Measurements from ENCODE around the gene CSKMT.
"Not testable (repeated sequence)": the region's sequence is repeated elsewhere in the genome, so short reads cannot be mapped to it uniquely, and the experiment has no call there.

CSKMT gene

GRCh38 chr11:62646825-62647608, 18.1 kb upstream of the CSKMT start:
- H3K4me3 ChIP-seq (ENCODE audit: low read depth, low read length): peak overlapping the region; percentile 25
- DNase-seq (ENCODE audit: low read depth): no peak
- TF ChIP-seq POLR2A (IDR thresholded peaks at IDR 0.05; ENCODE audit: extremely low read depth, insufficient read length): no peak
- TF ChIP-seq MAX (IDR thresholded peaks at IDR 0.05; ENCODE audit: low read depth, low read length): no peak
- TF ChIP-seq CTCF (IDR thresholded peaks at IDR 0.05; ENCODE audit: low read depth, low read length): no peak
- no peak for TF ChIP-seq MYC (IDR thresholded peaks at IDR 0.05; ENCODE audit: low read depth, low read length)

- no peak overlapping the region for H3K4me3 ChIP-seq (ENCODE audit: low read depth, low read length)
- DNase-seq (ENCODE audit: low read depth): no peak
- TF ChIP-seq CTCF (IDR thresholded peaks at IDR 0.05; ENCODE audit: low read depth, low read length): no peak
- no peak for TF ChIP-seq MYC (IDR thresholded peaks at IDR 0.05; ENCODE audit: low read depth, low read length)
These were observed 17.5 kb upstream of the CSKMT start for GRCh38 chr11:62647609-62648005.

GRCh38 chr11:62648185-62648966, 16.7 kb upstream of the CSKMT start:
- no peak overlapping the region for H3K4me3 ChIP-seq (ENCODE audit: low read depth, low read length)
- no peak for DNase-seq (ENCODE audit: low read depth)

GRCh38 chr11:62648967-62649364, 16.1 kb upstream of the CSKMT start:
- no peak for TF ChIP-seq POLR2A (IDR thresholded peaks at IDR 0.05; ENCODE audit: extremely low read depth, insufficient read length)
- no peak for TF ChIP-seq MYC (IDR thresholded peaks at IDR 0.05; ENCODE audit: low read depth, low read length)
- no peak for TF ChIP-seq CTCF (IDR thresholded peaks at IDR 0.05; ENCODE audit: low read depth, low read length)
- no peak for TF ChIP-seq MAX (IDR thresholded peaks at IDR 0.05; ENCODE audit: low read depth, low read length)
- H3K4me3 ChIP-seq (ENCODE audit: low read depth, low read length): no peak overlapping the region
- DNase-seq (ENCODE audit: low read depth): no peak

More at GRCh38 chr11:62648185-62648966, 16.7 kb upstream of the CSKMT start:
- no peak for TF ChIP-seq POLR2A (IDR thresholded peaks at IDR 0.05; ENCODE audit: extremely low read depth, insufficient read length)
- no peak for TF ChIP-seq MAX (IDR thresholded peaks at IDR 0.05; ENCODE audit: low read depth, low read length)
- TF ChIP-seq MYC (IDR thresholded peaks at IDR 0.05; ENCODE audit: low read depth, low read length): no peak
- TF ChIP-seq CTCF (IDR thresholded peaks at IDR 0.05; ENCODE audit: low read depth, low read length): no peak

- DNase-seq (ENCODE audit: low read depth): no peak
- TF ChIP-seq MAX (IDR thresholded peaks at IDR 0.05; ENCODE audit: low read depth, low read length): no peak
- no peak for TF ChIP-seq CTCF (IDR thresholded peaks at IDR 0.05; ENCODE audit: low read depth, low read length)
- no peak for TF ChIP-seq MYC (IDR thresholded peaks at IDR 0.05; ENCODE audit: low read depth, low read length)
- TF ChIP-seq POLR2A (IDR thresholded peaks at IDR 0.05; ENCODE audit: extremely low read depth, insufficient read length): no peak
- H3K4me3 ChIP-seq (ENCODE audit: low read depth, low read length): no peak overlapping the region
These were observed 15.6 kb upstream of the CSKMT start for GRCh38 chr11:62649486-62649885.

GRCh38 chr11:62650283-62650682, 14.8 kb upstream of the CSKMT start:
- not testable (repeated sequence) for DNase-seq (ENCODE audit: low read depth); H3K4me3 ChIP-seq (ENCODE audit: low read depth, low read length)

Measured in NB4 (cell line).